IPS DF 6.9 (cell line): ENCODE results near the gene KCNJ11.

Experiments
- DNase-seq: peaks from one replicate; pipeline ENCODE4 v3.0.0-alpha.2; 2013; ENCODE audit warnings: low read depth, low spot score
- H3K27ac ChIP-seq: one replicate; pipeline ENCODE4 v1.5.1; 2013; ENCODE audit warnings: low read length, control low read depth
- H3K27me3 ChIP-seq: 2 replicates; pipeline ENCODE4 v1.6.1; 2013; ENCODE audit warnings: mild to moderate bottlenecking, low read length; ENCODE audit not compliant: control insufficient read depth, insufficient read depth
- H3K36me3 ChIP-seq: 2 replicates; pipeline ENCODE4 v1.6.1; 2013; ENCODE audit warnings: low read length; ENCODE audit not compliant: control insufficient read depth, insufficient read depth
- H3K4me1 ChIP-seq: 2 replicates; pipeline ENCODE4 v1.6.1; 2013; ENCODE audit warnings: low read length; ENCODE audit not compliant: control insufficient read depth, insufficient read depth
- H3K4me3 ChIP-seq: 2 replicates; pipeline ENCODE4 v1.5.1; 2013; ENCODE audit warnings: mild to moderate bottlenecking, low read length
- H3K9me3 ChIP-seq: 2 replicates; pipeline ENCODE4 v1.6.1; 2013; ENCODE audit warnings: low read length, inconsistent platforms; ENCODE audit not compliant: control insufficient read depth, insufficient read depth
- WGBS: extraction: QIAGEN DNeasy Blood & Tissue Kit; methylation state at CpG from one replicate; pipeline ENCODE4 v1.1.7; 2013; ENCODE audit warnings: mixed read lengths, missing lambda C conversion rate; ENCODE audit not compliant: insufficient read length, insufficient coverage; 5-methylcytosine and 5-hydroxymethylcytosine counted together

The KCNJ11 gene

DNA sequence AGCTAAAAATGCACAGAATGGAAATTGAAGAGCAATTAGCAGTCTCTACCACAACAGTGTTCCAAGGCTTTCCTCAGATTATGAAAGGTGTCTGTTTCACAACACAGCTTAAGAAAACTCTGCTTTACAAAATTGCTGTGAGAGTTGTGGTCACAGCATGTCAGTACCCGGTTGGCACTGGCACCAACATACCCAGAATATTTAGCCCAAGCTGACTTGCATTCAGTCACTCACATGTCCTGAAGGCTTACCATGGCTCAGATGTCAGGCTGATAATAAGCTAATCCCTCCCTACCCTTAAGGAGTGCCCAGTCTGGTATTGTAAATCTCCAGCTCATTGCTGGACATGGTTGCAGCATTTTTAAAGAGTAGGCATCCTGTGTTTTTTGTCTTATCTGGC, 22.0 kb downstream of the KCNJ11 start:
- Histone ChIP-seq H3K4me1 (no peaks in the 10 kb centered on the region), H3K36me3 (no peaks in the 10 kb centered on the region), H3K27ac (no peak overlapping the region), H3K9me3 (peaks cover 1% of the 10 kb centered on the region; the same call in 1 of the 2 replicates), H3K27me3 (no peaks in the 10 kb centered on the region), H3K4me3 (no peak overlapping the region)
- WGBS: no CpG with 5 or more reads among the region's 1 CpG
- no peak for DNase-seq

DNA sequence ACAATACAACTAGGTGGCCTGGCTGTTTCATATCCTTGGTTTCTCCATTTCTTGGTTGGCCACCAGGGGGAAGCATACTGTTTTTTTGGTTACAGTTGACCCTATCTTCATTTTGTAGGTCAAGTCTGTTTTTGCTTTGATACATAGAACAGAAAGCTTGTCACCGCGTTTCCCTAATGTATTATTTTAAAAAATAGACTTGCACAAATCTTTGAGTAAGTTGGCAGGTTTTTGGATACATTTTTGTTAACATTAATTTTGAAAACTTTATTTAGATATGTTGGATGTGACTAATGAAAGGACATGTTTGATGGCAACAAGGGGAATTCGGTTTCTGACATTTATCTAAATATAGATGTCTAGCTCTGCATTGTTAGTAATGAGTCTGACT, 33.9 kb downstream of the KCNJ11 start:
- WGBS: no CpG with 5 or more reads among the region's 3 CpGs
- H3K36me3 ChIP-seq: no peaks in the 10 kb centered on the region

DNA sequence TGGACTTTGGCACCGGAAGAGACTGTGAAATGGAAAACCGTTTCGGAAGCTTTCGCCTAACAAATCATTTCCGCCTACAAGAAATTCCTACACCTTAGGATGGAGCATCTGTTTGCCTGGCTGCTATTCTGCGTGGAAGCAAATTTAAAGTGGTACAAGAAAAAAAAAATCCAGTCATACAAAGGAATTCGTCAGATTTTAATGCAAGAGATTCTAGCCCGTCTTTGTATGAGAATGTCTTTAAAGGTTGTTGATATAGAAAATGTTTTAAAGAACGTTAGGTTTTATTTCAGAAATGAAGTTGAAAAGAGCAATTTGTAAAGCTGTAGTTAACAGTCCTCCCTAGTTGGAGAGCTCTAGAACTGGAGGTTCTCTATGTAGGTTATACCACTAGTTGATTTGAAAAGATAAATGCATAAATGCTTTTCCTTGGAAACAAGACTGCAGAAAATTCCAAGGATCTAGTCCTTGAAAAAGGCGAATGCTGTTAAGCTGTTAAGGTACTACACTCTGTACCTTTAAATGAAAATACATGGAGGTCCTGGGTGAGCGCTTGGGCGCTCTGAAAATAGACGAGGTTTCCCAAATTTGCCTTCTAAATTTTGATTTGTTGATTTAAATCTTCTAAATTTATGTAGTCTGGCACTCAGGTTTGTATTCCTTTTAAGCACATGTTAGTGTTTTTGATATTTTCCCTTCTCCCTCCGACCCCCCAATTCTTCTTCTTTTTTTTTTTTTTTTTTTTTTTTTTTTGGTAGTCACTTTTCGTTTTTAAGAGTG, 34.4 kb downstream of the KCNJ11 start:
- Histone ChIP-seq H3K36me3 (no peaks in the 10 kb centered on the region), H3K27ac (no peak overlapping the region), H3K4me3 (peak overlapping the region; percentile 53; the same call in 1 of the 2 replicates), H3K9me3 (no peaks in the 10 kb centered on the region; the same call in 1 of the 2 replicates), H3K4me1 (0 out of 2 replicates have a peak, but pooled peaks cover 1% of the 10 kb centered on the region), H3K27me3 (peaks cover 32% of the 10 kb centered on the region)
- 100% methylated on average over 1 of the region's 15 CpGs for WGBS
- no peak for DNase-seq

More for the DNA sequence above, 33.9 kb downstream of the KCNJ11 start:
- no peaks in the 10 kb centered on the region; the same call in 1 of the 2 replicates for H3K9me3 ChIP-seq
- no peak overlapping the region for H3K4me3 ChIP-seq
- no peak for DNase-seq
- peaks cover 30% of the 10 kb centered on the region for H3K27me3 ChIP-seq
- no peak overlapping the region for H3K27ac ChIP-seq
- H3K4me1 ChIP-seq: 0 out of 2 replicates have a peak, but pooled peaks cover 1% of the 10 kb centered on the region

DNA sequence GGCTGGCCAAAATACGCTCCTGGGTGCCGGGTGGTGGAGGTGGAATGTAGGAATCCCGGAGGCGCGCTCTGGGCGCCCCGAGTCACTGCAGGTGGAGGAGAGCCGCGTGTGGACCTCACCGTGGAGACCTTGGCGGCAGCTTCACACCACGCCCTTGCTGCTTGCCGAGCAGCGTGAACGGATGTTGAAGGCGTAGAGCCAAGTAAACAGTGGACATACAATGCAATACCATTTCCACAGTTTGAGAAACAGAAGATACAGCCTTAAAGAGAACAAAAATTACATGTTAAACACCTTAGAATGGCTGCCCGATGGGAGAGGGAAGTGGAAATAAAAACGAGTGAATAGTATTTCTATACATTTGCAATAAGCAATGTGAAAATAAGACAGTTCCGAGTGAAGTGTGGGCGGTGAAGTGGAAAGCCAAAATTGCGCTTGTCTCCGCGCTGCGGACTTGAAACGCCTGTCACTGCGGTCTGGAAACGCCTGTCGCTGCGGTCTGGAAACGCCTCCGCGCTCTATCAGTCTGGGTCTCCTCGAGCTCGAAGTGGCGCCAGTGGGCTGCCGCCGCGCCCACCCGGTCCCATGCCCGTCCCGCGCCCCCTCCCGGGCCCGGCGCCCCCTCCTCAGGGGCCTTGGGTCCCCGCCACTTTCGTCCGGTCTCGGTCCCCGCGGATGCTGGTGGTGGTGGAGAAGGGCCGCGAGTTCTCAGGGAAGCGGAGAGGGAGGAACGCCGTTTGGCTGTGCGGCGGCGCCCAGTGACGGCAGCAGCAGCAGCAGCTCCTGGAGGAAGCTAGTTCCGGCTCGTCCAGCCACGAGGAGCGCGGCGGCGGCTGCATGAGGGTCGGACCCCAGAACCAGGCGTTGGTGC, 35.3 kb downstream of the KCNJ11 start:
- no peak overlapping the region for H3K27ac ChIP-seq
- peaks cover 32% of the 10 kb centered on the region for H3K27me3 ChIP-seq

DNA sequence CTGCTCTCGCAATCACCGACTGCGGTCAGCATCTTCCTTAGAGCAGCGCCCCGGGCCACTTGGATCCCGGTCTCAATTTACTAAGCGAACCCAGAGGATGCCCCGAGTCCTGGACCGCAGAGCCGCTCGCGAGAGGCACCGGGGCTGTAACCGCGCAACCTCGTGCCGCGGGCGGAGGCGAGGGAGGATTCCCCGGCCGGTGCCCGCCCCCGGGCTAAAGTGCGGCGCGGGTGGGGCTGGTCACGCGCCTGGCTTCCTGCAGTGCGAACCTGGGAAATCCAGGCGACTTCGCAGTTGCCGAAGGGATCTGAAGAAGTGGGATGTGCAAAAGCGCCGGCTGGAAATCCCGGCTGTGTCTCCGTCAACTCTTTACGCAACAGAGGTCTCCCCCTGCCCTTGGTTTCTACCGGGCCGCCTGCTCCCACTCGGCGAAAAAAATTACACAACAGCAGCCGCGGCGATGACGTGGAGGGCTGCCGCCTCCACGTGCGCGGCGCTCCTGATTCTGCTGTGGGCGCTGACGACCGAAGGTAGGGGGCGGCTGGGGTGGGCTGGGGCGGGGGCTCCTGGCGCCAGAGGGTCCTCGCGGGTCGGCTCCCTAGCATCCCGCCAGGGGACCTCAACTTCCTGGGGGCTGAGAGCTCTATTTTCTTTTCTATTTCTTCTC, 36.8 kb downstream of the KCNJ11 start, which contains the start of gene NCR3LG1:
NCR3LG1 (plus strand) TSS at position 291 of the 667 bp plus-strand sequence; CDS start at position 461, 170 bp downstream.
- WGBS: no CpG with 5 or more reads among the region's 61 CpGs
- no peak for DNase-seq
- Histone ChIP-seq H3K9me3 (no peaks in the 10 kb centered on the region; the same call in 1 of the 2 replicates), H3K4me3 (peak within 1 kb of the TSS; percentile 48), H3K4me1 (0 out of 2 replicates have a peak, but pooled peaks cover 1% of the 10 kb centered on the region), H3K27me3 (peaks cover 32% of the 10 kb centered on the region), H3K36me3 (no peaks in the 10 kb centered on the region), H3K27ac (no peak within 1 kb of the TSS)

More for the DNA sequence above, 35.3 kb downstream of the KCNJ11 start:
- no peak for DNase-seq
- no peaks in the 10 kb centered on the region for H3K36me3 ChIP-seq
- no peaks in the 10 kb centered on the region; the same call in 1 of the 2 replicates for H3K9me3 ChIP-seq
- H3K4me1 ChIP-seq: 0 out of 2 replicates have a peak, but pooled peaks cover 1% of the 10 kb centered on the region
- peak overlapping the region; percentile 53; the same call in 1 of the 2 replicates for H3K4me3 ChIP-seq
- WGBS: no CpG with 5 or more reads among the region's 69 CpGs

DNA sequence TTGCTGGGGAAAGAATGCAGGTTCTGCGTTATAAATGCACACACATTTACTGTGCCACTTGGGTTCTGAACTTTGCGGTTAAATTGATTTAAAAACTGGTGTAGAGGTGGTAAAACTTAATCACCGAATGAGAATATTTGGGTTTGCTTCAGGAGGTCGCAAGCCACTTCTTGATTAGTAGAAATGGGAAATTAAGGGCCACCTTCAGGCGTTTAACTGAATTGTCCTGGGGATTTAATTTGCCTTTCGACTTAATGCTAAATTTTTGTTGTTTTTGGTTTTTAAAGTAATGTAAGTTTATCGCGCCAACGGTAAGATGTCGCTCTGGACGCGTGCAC, 37.3 kb downstream of the KCNJ11 start:
- Histone ChIP-seq H3K4me1 (0 out of 2 replicates have a peak, but pooled peaks cover 1% of the 10 kb centered on the region), H3K27me3 (peaks cover 32% of the 10 kb centered on the region), H3K9me3 (no peaks in the 10 kb centered on the region; the same call in 1 of the 2 replicates), H3K4me3 (no peak overlapping the region), H3K27ac (no peak overlapping the region), H3K36me3 (no peaks in the 10 kb centered on the region)
- WGBS: no CpG with 5 or more reads among the region's 12 CpGs
- no peak for DNase-seq

DNA sequence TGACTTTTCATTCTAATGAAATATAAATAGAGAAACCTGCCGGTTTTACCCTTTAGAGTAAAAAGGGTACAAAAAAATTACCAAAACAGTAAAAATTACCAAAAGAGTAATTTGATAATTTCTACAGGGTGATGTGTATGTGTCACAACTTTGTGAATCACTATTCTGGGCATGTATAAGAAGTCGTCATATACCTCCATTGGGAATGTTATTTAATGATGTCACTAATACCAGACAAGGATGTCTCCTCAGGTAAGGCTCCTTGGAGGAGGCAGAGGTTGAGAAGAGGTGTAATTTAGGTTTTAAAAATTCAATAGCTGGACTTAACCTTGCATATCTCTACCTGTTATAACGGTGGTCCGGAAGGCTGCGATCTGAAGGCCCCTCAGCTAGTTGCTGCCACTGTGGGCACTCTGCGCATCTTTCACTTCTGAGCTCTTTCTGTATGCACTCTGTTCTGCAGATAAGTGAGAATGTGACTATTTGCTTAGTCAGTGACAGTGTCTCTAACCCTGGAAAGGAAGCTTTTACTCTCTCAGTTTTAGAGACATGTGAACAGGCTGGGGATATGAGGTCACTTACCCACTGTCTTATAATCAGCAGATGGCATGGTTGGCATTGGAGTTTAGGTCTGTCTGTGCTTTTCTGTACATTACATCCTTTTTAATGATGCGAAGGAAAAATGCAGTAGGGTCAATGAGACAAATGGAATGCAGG, 37.8 kb downstream of the KCNJ11 start:
- Histone ChIP-seq H3K27ac (no peak overlapping the region), H3K4me3 (no peak overlapping the region), H3K4me1 (0 out of 2 replicates have a peak, but pooled peaks cover 1% of the 10 kb centered on the region), H3K27me3 (peaks cover 32% of the 10 kb centered on the region), H3K36me3 (no peaks in the 10 kb centered on the region), H3K9me3 (no peaks in the 10 kb centered on the region)
- WGBS: no CpG with 5 or more reads among the region's 7 CpGs
- DNase-seq: no peak

DNA sequence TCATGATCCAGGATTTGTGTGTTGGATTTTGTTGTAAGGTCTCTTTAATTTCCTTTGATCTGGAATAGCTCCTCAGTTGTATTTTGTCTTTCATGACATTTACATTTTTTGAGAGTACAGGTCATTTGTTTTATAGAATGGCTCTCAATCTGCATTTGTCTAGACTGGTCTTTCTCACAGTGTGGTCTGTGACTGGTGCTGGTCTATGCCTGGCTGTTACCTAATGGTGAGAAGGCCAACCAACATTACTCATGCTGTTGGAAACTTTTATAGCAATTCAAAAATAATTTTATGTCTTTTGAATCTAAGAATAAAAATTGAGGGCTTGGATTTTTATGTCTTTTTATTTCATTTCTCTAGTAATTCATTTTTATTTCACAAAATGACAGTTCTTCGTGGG, 40.8 kb downstream of the KCNJ11 start:
- H3K36me3 ChIP-seq: no peaks in the 10 kb centered on the region
- H3K27ac ChIP-seq: no peak overlapping the region
- H3K27me3 ChIP-seq: peaks cover 21% of the 10 kb centered on the region
- no peak overlapping the region for H3K4me3 ChIP-seq
- no peaks in the 10 kb centered on the region for H3K9me3 ChIP-seq
- no peaks in the 10 kb centered on the region for H3K4me1 ChIP-seq
- no peak for DNase-seq
- WGBS: no CpG with 5 or more reads among the region's 1 CpG

DNA sequence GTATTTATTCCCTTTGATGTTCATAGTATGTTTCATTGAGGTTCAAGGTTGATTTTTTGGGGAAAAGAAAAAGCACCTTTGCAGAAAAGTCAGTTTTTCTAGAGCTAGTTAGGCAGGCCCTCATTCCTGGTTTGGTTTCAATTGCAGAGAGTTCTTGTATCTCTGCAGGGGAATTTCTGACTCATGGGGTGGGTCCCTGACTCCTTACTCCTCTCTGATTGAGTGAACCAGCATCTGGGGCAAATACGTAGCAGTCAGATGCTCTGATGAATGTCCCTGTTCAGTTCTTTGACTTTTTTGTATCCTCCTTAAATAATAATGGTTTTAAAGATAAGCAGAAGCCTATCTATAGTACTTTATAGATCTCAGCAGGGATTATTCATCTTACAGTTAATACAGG, 44.6 kb downstream of the KCNJ11 start:
- H3K4me1 ChIP-seq: no peaks in the 10 kb centered on the region
- no peaks in the 10 kb centered on the region for H3K27me3 ChIP-seq
- no peak overlapping the region for H3K27ac ChIP-seq
- no CpG with 5 or more reads among the region's 1 CpG for WGBS
- H3K4me3 ChIP-seq: no peak overlapping the region
- no peaks in the 10 kb centered on the region for H3K36me3 ChIP-seq
- H3K9me3 ChIP-seq: no peaks in the 10 kb centered on the region
- no peak for DNase-seq
